Cerebellar cortex (tissue), 1 donor: ENCODE data around the gene GPX4.
A peak's percentile ranks its signal among the peaks of the same experiment; 100 is the strongest.

ENCODE experiments used
- DNase-seq: peaks from one replicate; pipeline ENCODE4 v3.0.0-alpha.2; 2015; ENCODE audit warnings: low spot score

Gene GPX4

DNA sequence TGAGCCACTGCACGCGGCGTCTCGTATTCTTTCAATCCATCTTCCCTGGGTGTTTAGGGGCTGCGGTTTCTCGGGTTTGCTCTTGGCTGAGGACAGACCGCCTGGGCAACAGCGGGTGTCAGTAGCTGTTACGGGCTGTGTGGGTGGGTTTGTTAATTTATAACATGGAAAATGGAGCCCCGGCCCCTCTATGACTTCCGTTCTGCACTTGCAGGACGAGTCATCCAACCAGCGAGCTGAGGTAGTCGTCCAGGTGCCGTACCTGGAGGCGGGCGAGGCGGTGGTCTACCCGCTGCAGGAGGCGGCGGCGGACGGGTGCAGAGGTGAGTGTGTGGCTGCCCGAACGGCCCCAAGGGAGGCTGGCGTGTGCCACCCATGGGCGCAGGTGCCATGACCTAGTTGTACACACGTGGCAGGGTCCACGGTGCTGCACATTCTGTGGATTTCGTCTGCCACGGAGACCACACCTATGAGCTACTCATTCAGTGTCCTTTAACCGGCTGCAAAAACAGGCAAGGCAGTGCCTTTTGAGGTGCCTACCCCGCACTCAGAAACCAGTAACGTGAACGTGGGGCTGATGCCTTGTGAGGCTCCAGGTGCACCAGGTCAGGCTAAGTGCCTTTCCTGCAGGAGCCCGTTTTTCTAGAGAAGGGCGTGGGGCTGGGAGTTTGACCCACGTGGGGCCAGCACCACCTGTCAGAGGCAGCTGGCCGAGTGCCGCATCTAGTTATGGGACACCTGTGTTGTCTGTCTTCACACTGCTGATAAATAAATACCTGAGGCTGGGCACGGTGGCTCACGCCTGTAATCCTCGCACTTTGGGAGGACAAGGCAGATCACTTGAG lies 19.5 kb upstream of the GPX4 start:
- no peak for DNase-seq

DNA sequence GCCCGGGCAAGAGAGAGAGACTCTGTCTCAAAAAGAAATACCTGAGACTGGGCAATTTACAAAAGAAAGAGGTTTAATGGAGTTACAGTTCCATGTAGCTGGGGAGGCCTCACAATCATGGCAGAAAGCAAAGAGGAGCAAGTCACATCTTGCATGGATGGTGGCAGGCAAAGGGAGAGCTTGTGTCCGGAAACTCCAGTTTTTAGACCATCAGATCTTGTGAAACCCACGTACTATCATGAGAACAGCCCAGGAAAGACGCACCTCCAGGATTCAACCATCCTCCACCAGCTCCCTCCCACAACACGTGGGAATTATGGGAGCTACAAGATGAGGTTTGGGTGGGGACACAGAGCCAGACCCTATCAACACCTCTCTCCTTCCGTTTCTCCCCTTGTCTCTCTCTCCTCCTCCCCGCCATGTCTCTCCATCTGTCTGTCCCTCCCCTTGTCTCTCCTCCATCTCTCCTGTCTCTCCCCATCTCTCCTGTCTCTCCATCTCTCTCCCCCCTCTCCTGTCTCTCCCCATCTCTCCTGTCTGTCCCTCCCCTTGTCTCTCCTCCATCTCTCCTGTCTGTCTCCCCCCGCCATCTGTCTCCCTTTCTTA lies 18.6 kb upstream of the GPX4 start:
- DNase-seq: no peak

DNA sequence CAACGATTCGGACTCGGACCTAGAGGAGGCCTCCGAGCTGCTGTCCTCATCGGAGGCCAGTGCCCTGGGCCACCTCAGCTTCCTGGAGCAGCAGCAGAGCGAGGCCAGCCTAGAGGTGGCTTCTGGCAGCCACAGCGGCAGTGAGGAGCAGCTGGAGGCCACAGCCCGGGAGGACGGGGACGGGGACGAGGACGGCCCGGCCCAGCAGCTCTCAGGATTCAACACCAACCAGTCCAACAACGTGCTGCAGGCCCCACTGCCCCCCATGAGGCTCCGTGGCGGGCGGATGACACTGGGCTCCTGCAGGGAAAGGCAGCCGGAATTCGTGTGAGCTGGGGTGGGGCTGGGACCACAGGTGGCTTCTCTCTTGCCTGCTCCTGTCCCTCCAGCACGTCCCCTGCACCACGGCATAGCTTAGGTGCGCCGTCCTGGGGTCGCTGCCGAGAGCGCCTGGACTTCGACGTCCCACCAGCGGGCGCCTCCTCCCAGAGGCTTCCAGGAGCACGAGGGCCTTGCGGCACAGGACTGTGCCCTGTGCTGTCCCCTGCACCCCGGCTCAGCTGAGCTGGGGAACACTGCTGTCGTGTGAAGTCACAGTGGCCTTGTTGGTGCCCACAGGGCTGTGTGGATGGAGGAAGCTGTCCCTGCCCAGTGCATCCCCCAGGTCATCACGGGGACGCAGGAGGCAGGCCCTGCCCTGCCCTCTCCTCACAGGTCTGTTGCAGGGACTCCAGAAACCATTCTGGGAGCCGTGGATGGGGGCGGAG lies 17.9 kb upstream of the GPX4 start:
- DNase-seq: no peak

DNA sequence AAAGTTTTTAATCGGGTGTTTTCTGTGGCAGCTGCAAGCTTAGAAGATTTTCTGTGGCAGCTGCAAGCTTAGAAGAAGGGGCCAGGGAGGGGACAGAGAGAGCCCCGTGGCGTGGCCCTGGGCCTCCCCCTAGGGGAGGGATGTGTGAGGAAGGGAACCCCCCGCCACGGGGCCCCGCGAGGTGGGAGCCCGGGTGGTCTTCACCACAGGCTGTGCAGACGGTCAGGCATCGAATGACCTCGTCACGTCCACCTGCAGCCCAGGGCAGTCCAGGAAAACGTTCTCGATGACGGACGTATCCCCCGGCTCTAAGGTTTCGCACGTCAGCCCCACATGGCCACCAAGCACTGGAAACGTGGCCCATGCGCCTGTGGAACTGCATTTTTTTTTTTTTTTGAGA lies 17.2 kb upstream of the GPX4 start:
- no peak for DNase-seq

DNA sequence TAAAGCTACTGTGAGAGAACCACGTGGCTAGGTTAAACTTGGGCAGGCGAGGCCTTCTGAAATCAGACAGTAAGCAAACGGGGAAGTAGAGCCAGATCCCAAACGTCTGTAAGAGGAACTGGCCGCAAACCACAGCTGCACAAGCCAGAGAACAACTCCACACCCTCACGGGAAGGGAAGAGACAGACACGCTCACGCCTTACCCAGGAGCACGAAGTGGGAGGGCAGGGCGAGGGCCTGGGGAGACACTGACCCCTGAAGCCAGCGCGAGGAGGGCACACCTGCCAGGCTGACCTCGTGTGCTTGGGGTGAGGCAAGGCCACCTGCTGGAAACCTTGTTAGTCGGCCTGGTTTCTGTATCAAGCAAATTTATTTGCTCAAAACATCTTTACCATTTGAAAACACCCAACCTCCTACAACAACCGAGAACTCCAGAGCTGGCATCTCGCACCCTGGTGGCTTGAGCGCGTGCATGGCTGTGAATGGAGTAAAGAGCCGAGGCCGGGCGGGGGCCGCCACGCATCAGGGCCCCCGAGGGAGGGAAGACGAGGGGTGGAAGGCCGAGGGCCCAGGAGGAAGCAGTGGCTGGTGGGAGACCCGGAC lies 15.9 kb upstream of the GPX4 start:
- DNase-seq: no peak

DNA sequence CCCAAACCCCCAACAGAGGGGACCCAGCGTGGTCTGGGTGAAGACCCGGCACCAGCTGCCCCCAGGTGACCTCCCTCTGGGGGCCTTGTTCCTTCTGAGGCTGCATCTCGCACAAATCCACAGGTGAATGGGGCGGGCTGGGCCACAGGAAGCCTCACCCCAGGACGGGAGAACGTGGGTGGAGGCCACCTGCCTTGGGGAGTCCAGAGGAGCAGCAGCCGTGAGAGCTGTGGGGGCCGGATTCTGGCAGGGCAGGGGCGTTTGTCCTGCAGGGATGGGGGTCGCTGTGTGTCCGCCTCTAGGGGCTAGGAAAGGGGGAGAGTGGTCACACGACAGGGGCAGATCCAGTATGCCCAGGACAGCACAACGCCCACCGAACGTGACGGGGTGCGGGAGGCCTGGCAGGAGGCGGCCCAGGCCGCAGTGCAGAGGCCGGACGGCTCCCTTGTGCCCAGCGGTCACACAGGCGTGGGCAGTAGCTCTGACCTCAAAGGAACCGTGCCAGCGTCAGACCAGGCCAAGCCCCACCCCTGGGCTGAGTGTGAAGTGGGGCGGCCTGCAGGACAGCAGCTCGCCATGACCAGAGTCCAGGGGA lies 15.3 kb upstream of the GPX4 start:
- no peak for DNase-seq

DNA sequence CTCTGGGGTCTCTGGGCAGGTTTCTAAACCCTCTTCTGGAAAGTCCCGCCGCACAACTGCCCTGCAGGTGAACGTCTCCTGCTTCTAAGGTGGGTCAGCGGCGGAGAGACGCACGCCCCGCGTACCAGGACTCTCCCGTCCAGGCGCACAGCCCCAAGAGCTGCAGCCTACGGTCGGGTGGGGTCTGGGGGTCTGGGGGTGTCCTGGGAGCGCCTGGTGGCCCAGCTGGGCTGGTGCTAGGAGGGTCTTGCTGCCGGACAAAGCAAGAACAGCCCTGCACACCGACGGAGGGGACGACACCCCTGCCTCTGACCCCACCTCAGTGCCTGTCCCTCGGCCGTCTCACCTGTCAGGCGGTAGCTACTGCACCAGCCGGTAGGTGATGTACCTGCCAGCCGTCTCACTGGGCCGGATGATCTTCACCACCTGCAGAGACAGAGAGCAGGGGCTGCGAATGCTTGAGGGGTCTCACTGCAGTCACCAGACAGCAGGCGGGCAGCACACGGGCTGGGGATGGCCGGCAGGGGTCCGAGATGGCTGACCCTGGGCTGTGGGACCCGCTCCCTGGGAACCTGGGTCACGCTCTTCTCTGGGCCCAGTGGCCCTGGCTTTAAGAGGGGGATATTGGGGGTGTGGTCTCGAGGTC lies 14.5 kb upstream of the GPX4 start:
- no peak for DNase-seq

DNA sequence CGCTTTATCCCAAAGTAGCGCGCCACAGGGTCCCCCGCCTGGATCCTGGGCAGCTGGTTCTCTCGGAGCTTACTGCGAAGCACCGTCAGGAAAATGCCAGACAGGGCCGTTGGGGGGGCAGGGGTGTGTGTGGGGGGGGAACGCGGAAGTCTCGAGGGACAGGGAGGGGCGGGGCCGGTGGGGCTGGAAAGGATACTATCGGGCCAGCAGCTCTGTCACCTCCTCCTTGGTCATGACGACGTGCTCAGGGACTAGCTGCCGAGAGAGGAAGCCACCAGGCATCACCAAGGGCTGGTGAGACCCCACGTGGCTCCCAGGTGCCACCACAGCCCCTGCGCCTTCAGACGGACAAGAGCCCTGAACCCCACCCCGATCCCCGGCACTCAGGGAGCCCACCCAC lies 13.9 kb upstream of the GPX4 start:
- DNase-seq: no peak

DNA sequence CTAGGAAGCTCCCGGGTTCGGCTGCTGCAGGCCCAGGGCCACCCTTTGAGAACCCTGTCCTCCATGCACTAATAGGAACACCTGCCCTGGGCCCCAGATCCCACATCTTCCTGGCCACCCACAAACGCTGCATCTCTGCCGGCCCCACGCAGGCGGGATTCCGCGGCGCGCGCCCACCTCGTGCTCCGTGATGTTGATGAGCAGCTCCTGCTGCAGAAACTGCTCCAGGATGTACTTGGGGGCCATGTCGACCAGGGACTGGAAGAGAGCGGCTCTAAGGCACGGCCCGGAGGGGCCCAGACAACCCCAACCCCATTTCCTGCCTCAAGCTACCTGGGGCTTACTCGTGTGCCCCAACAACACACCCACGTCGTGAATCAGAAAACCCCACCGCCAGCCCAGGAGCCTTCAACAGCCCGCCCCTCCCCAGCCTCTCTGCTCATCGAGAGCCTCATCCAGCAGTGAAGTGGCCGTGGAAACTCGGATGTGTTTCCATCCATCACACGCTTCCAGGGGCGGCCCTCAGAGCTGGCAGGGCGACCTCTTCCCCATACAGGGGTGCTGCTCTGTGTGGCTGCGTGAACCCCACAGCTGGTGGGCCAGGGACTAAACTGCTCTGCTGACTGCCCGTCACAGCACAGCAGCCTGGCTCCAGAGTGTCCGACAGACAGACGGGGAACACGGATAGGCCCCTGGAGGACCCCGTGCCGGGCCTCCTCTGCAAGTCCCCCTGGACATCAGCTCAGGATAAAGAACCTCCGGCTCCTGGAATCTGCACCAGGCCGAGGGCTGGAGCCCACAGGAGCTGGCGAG lies 12.9 kb upstream of the GPX4 start:
- no peak for DNase-seq

DNA sequence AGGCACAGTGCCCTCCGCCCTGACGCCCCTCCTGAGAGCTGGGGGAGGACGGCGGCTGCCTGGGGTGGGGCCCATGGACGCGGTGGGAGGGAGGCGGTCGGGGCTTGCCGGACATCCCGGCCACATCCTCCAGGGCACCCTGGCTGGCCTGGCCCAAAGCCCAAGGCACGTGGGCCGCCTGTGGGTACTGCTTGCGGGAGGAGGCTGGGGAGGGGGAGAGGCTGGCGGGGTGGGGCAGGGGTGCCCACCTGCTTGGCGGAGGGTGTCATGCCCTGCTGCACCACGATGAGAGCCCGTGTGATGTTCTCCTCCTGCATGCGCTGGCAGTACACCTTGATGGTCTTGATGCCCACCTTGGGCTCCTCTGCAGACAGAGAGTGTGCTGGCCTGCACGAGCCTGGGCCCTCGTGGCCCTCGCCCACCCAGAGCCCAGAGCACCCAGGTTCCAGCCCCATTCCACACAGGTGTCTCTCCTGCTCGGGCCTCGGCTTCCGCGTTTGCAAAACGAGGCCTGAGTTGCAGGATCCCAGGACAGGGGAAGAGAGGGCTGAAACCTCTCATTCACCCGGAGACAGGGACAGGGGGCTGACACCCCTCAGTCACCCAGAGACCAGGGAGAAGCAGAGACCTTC lies 12.1 kb upstream of the GPX4 start:
- no peak for DNase-seq

DNA sequence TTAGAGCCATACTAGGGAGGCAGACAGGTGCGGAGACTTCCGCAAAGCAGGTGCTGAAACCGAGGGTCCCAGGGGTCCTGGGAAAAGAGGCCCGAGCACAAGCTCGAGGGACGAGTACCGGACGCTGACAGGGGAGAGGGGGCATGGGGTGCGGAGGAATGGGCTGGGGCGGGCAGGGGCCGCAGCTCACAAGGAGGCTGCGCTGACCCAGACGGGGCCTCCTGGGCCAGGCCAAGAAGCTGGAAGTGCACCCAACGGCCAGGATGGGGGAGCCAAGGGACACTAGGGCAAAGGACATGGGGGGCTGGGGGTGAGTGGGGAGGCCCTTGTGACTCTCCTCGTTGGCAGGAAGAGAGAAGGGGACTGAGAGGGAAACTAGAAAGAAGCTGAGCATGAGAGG lies 10.5 kb upstream of the GPX4 start:
- DNase-seq: no peak

DNA sequence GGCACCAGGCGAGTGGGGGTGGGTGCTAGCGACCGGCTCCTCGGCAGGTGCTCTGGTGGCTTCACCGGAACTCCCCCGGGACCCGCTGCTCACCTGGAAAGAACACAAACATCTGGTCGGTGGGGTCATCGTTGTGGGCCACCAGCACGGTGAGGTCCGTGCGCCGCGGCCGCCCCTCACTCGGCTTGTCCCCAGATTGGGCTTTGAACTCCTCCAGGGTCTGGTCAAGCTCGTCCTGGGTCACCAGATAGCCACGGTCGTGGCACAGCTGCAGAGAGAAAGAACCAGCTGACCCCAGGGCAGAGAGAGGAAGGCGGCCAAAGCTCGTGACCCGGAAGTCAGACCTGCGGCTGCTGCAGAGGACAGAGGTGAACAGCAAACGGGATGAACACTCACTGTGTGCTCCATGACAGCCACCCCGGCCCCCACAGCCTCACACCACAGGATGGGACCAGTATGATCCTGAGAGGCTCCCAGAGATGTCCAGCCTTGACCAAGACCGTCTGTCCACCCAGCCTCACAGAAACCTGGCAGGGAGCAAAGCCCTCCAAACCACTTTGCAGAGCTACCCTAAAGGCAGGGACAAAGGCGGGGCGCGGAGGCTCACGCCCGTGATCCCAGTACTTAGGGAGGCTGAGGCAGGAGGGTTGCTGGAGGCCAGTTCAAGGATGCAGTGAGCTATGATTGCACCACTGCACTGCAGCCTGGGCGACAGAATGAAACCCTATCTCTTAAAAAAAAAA lies 9.8 kb upstream of the GPX4 start:
- no peak for DNase-seq

DNA sequence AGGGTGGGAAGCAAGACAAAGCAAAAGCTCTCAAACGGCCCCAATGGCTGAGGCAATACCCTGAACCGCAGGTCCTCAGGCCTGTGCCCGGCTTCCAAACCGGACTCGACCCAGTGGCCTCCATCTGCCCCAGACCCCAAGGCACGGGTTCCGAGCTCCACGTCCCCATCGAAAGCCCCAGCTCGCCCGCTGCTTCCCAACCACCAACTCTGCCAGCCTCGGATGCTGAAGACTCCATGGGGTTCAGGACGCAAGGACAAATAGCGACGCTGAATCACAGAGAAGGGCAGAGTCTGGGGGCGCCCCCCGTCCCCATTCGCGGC lies 9.2 kb upstream of the GPX4 start:
- DNase-seq: no peak

DNA sequence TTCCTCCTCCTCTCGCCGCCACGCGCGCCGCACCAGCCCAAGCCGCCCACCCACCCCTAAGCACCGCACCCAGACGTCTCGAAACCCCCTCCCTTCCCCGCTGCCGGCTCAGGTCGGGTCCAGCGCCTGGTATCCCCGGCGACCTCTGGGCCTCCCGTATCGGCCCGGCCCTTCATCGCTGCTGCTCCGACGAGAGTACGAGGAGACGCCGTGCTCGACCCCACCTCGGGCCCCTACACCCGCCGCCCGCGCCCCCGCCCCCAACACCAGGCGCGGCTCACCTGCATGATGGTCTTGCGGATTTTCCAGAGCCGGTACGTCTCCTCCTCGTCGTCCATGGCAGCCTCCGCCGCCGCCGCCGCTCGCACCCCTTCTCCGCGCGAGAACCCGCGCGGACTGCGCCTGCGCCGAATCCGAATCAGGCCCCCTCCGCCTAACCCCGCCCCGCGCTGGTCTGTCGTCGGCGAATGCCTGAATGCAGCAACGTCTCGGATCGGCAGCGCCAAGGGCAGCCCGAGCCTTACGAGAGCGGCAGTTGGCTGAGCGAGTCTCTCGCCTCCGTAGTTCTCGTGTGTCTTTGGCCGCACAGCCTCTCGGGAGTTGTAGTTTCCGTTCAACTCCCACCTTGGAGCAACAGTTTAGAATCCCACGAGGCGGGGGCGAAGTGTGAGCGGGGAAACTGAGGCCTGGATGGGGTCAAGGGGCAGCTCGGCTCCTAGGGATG lies 8.7 kb upstream of the GPX4 start, which contains the start of gene POLR2E:
Gene POLR2E (minus strand): TSS at position 398 of the 724 bp plus-strand sequence. CDS start 60 bp downstream, at position 338.
- DNase-seq: peak; percentile 99

DNA sequence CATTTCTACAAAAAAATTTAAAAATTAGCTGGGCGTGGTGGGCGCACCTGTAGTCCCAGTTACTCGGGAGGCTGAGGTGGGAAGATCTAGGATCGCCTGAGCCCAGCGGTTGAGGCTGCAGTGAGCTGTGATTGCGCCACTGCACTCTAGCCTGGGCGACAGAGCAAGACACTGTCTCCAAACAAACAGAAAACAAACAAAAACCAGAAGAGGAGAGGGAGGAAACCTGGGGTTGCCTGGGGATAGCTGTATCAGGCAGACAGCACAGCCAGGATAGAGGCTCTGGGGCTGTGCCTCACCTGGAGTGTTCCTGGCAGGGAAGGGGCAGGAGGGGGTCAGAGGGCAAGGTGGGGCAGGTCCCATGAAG lies 6.0 kb upstream of the GPX4 start:
- DNase-seq: no peak

DNA sequence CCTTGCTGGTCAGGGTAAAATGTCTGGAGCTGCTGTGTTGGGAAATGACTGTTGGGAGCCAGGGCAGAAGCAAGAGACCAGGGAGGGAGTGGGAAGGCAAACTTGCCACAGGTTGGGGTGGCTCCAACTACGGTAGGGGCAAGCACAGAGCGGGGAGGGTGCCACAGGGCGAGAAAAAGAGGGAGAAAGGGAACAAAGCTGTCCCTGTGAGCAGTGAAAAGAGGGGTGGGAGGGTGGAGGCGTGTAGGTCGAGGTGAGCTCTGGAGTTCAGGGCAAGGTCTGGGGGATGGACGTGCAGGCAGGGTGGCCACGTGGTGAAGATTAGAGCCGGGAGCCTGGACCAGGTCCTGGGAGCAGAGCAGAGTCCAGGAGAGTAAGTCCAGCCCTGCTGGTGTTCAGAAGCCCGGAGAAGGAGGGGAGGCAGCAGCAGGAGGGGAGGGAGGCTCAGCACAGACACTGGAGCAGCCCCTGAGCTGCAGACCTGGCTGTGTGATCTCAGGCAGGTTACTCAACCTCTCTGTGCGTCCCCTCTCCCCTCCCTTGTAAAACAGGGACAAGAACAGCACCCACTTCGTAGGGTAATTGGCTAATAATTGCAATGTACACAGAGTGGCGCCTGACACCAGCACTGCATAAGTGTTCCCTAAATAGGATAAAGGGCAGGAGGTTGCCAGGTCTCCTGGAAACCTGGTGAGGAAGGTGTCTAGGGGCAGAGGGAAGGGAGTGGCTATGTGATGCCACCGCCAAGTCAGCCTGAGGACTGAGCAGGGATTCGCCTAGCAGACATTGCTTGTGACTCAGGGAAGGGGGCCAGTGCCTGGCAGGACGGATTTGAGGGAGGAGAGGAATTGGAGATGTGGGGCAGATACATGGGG lies 5.4 kb upstream of the GPX4 start:
- DNase-seq: no peak

DNA sequence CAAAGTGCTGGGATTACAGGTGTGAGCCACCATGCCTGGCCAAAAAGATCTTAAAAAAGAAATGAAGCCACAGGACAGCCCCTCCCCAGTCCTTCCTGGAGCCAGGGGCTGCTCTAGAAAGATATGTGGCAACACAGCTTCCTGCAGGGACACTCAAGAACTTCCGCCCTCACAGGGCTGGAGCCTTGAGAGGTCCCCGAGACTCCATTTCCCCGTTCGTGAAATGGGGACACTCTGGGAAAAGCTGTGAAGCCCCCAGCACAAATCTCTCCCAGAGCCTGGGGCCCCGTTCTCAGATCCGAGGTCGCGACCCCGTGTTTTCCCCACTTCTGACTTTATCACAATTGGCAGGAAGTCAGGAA lies 2.5 kb upstream of the GPX4 start:
- no peak for DNase-seq
